Mesenchymal stem cell (in vitro differentiated cells and primary cell): ENCODE measurements around the gene COL4A2.

Source experiments
- DNase-seq: peaks from one replicate; pipeline ENCODE4 v3.0.0-alpha.2; 2013
- H2AFZ ChIP-seq: one replicate; pipeline ENCODE4 v1.6.1; 2013; ENCODE audit warnings: low read depth, mild to moderate bottlenecking, control low read depth, inconsistent platforms, low read length, moderate library complexity
- H2AK5ac ChIP-seq: 2 replicates; pipeline ENCODE4 v1.6.1; 2013; ENCODE audit warnings: low read length, moderate library complexity, mild to moderate bottlenecking, inconsistent platforms; ENCODE audit not compliant: severe bottlenecking
- H2BK120ac ChIP-seq: one replicate; pipeline ENCODE4 v1.6.1; 2013; ENCODE audit warnings: low read depth, mild to moderate bottlenecking, inconsistent platforms, low read length, moderate library complexity
- H2BK12ac ChIP-seq, 2 experiments: one replicate each; pipeline ENCODE4 v1.6.1; 2013; ENCODE audit warnings: inconsistent platforms in 2 of 2, low read length in 2 of 2, mild to moderate bottlenecking in 2 of 2, moderate library complexity in 2 of 2, control low read depth in 1 of 2
- H2BK15ac ChIP-seq: one replicate; pipeline ENCODE4 v1.6.1; 2013; ENCODE audit warnings: mild to moderate bottlenecking, low read depth, inconsistent platforms; ENCODE audit not compliant: poor library complexity, severe bottlenecking
- H2BK5ac ChIP-seq: 2 replicates; pipeline ENCODE4 v1.6.1; 2013; ENCODE audit warnings: low read depth, mild to moderate bottlenecking, low read length, control low read depth, inconsistent platforms; ENCODE audit not compliant: poor library complexity, severe bottlenecking
- H3K14ac ChIP-seq, 2 experiments: one replicate each; pipeline ENCODE4 v1.6.1; 2013; ENCODE audit warnings: inconsistent platforms in 2 of 2, low read length in 2 of 2, control low read depth in 1 of 2, mild to moderate bottlenecking in 1 of 2, moderate library complexity in 1 of 2
- H3K18ac ChIP-seq, 2 experiments: one replicate each; pipeline ENCODE4 v1.6.1; 2013; ENCODE audit warnings: inconsistent platforms in 2 of 2, low read length in 2 of 2, control low read depth in 1 of 2, low read depth in 1 of 2, mild to moderate bottlenecking in 1 of 2
- H3K23ac ChIP-seq, 2 experiments: one replicate each; pipeline ENCODE4 v1.6.1; 2013; ENCODE audit warnings: inconsistent platforms in 2 of 2, low read length in 2 of 2, mild to moderate bottlenecking in 2 of 2, moderate library complexity in 2 of 2, control low read depth in 1 of 2
- H3K27ac ChIP-seq: 2 replicates; pipeline ENCODE4 v1.5.1; 2013; ENCODE audit warnings: mild to moderate bottlenecking, moderate library complexity, low read length, control low read depth, inconsistent platforms; ENCODE audit not compliant: poor library complexity, severe bottlenecking
- H3K27me3 ChIP-seq, 2 experiments: 2 replicates each; pipeline versions ENCODE4 v1.6.1 to v1.7.0; 2013; ENCODE audit warnings: low read length in 2 of 2, mild to moderate bottlenecking in 2 of 2, moderate library complexity in 2 of 2, control low read depth in 1 of 2, inconsistent platforms in 1 of 2; ENCODE audit not compliant: control insufficient read depth in 1 of 2, insufficient read depth in 1 of 2
- H3K36me3 ChIP-seq, 2 experiments: 2 replicates each; pipeline versions ENCODE4 v1.6.1 to v1.7.0; 2013; ENCODE audit warnings: low read length in 2 of 2, control low read depth in 1 of 2, inconsistent platforms in 1 of 2, low read depth in 1 of 2, mild to moderate bottlenecking in 1 of 2; ENCODE audit not compliant: insufficient read depth in 2 of 2, control insufficient read depth in 1 of 2
- H3K4ac ChIP-seq, 2 experiments: one replicate each; pipeline ENCODE4 v1.6.1; 2013; ENCODE audit warnings: inconsistent platforms in 2 of 2, low read length in 2 of 2, mild to moderate bottlenecking in 2 of 2, moderate library complexity in 2 of 2, control low read depth in 1 of 2, low read depth in 1 of 2
- H3K4me1 ChIP-seq: 2 replicates; pipeline ENCODE4 v1.6.1; 2013; ENCODE audit warnings: low read depth, low read length, control low read depth; ENCODE audit not compliant: control insufficient read depth, insufficient read depth
- H3K4me2 ChIP-seq: 2 replicates; pipeline ENCODE4 v1.6.1; 2013; ENCODE audit warnings: low read length, mild to moderate bottlenecking, inconsistent platforms; ENCODE audit not compliant: poor library complexity, severe bottlenecking
- H3K4me3 ChIP-seq, 2 experiments: 2 replicates each; pipeline versions ENCODE4 v1.5.1 to v1.7.0; 2013; ENCODE audit warnings: low read length in 2 of 2, mild to moderate bottlenecking in 2 of 2, control low read depth in 1 of 2, low read depth in 1 of 2; ENCODE audit not compliant: insufficient read depth in 1 of 2
- H3K79me1 ChIP-seq: replicated peaks from 2 replicates; pipeline ENCODE4 v1.6.1; 2013; ENCODE audit warnings: mild to moderate bottlenecking, control low read depth, low read length, inconsistent platforms; ENCODE audit not compliant: poor library complexity, severe bottlenecking
- H3K9ac ChIP-seq: 2 replicates; pipeline ENCODE4 v1.7.0; 2013; ENCODE audit warnings: mild to moderate bottlenecking, low read length, moderate library complexity
- H3K9me3 ChIP-seq: 2 replicates; pipeline ENCODE4 v1.7.0; 2013; ENCODE audit warnings: mild to moderate bottlenecking, low read length; ENCODE audit not compliant: control insufficient read depth
- H4K8ac ChIP-seq: one replicate; pipeline ENCODE4 v1.6.1; 2013; ENCODE audit warnings: inconsistent platforms, mild to moderate bottlenecking, low read length, moderate library complexity
- H4K91ac ChIP-seq: one replicate; pipeline ENCODE4 v1.6.1; 2013; ENCODE audit warnings: mild to moderate bottlenecking, low read length, inconsistent platforms
- WGBS: methylation state at CpG from one replicate; pipeline ENCODE4 v1.1.7; 2013; ENCODE audit warnings: mixed read lengths; 5-methylcytosine and 5-hydroxymethylcytosine counted together

COL4A2 gene

DNA sequence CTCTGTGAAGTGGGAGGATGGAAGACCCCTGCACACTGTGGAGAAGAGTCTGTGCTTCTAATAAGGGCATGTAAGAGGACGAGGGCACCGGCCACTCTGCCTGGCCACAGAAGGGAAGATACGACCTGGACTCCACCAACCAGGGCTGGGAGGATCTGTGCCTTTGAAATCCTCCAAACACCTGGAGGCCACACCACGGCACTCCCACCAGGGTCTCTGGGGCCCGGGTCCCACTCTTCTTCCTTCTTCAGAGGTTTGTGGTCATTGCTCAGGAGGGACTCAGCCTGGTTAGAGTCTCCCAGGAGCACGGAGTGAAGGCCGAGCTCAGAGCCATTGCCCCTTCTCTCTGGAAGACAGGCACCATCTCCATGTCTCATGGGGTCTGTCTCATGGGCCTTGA lies 212.4 kb downstream of the COL4A2 start:
- H2BK12ac ChIP-seq: no peak overlapping the region
- H2AFZ ChIP-seq: no peak overlapping the region
- 94% methylated on average over 7 of the region's 7 CpGs for WGBS

DNA sequence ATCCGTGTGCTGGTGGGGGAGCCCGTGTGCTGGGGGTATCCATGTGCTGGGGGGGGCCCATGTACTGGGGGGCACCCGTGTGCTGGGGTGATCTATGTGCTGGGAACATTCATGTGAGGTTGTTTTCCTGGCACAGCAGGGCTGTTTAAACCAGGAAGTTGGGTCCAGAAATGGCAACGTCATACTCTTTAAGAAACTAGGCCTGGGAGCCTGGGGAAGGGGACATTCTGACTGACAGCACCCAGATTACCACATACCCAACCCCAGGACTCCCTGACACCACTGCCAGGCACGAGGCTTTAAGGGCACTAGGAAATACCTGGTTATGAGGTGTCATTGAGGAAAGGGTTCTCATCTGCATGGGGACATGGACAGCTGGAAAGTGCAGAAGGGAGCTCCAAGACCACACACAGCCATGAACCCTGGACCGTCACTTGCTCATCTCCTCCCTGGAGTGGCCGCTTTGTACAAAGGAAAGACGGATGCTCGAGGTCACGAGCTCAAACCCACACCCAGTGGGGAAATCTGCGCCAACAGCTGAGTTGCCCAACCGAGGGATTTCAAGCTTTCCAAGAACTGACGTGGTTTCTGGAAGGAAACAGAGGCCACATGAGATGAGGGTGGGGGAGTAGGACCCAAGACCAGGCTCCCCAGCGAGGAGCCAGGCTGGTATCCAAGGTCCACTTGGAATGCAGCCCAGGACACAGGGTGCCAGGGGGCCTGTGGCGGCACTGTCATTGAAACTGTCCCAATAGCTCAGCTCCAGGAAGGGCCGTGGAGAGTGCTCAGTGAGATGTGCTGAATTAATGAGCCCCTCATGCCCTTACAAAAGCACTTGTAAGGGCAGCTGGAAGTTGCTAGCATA lies 213.6 kb downstream of the COL4A2 start:
- H3K23ac ChIP-seq: no peak overlapping the region
- H3K18ac ChIP-seq: no peak overlapping the region
- no peak overlapping the region for H2BK15ac ChIP-seq
- H4K91ac ChIP-seq: no peak overlapping the region
- H4K8ac ChIP-seq: no peak overlapping the region
- H3K27me3 ChIP-seq: peaks cover 0 to 10% of the 10 kb centered on the region in 2 experiments
- 91% methylated on average over 15 of the region's 16 CpGs for WGBS
- H3K14ac ChIP-seq: no peak overlapping the region
- no peak overlapping the region for H2AK5ac ChIP-seq
- H3K9me3 ChIP-seq: no peaks in the 10 kb centered on the region
- no peak overlapping the region for H3K4me2 ChIP-seq
- no peak overlapping the region for H3K4me3 ChIP-seq
- H2BK120ac ChIP-seq: no peak overlapping the region
- peaks cover 15% of the 10 kb centered on the region for H3K4me1 ChIP-seq
- peaks cover 0 to 18% of the 10 kb centered on the region in 2 experiments for H3K36me3 ChIP-seq
- peak; percentile 45 for DNase-seq
- no peaks in the 10 kb centered on the region for H3K79me1 ChIP-seq
- H3K27ac ChIP-seq: no peak overlapping the region
- H3K9ac ChIP-seq: peak overlapping the region; percentile 36
- H2AFZ ChIP-seq: no peak overlapping the region
- H2BK12ac ChIP-seq: no peak overlapping the region
- H2BK5ac ChIP-seq: no peak overlapping the region
- no peak overlapping the region for H3K4ac ChIP-seq

More for the DNA sequence above, 212.4 kb downstream of the COL4A2 start:
- no peak overlapping the region for H2BK120ac ChIP-seq
- H2BK15ac ChIP-seq: no peak overlapping the region
- no peak overlapping the region for H3K4me3 ChIP-seq
- peaks cover 0 to 6% of the 10 kb centered on the region in 2 experiments for H3K27me3 ChIP-seq
- H3K4me1 ChIP-seq: peaks cover 9% of the 10 kb centered on the region
- no peaks in the 10 kb centered on the region for H3K9me3 ChIP-seq
- H3K23ac ChIP-seq: no peak overlapping the region
- H3K27ac ChIP-seq: no peak overlapping the region
- H3K79me1 ChIP-seq: no peaks in the 10 kb centered on the region
- no peak for DNase-seq
- H2BK5ac ChIP-seq: no peak overlapping the region
- peaks cover 3 to 27% of the 10 kb centered on the region in 2 experiments for H3K36me3 ChIP-seq
- no peak overlapping the region for H4K91ac ChIP-seq
- no peak overlapping the region for H4K8ac ChIP-seq
- no peak overlapping the region for H3K14ac ChIP-seq
- no peak overlapping the region for H3K4ac ChIP-seq
- no peak overlapping the region for H3K18ac ChIP-seq
- H3K4me2 ChIP-seq: no peak overlapping the region
- H3K9ac ChIP-seq: no peak overlapping the region
- H2AK5ac ChIP-seq: no peak overlapping the region

- Histone ChIP-seq H3K9ac (peak overlapping the region; percentile 28), H3K4ac (no peak overlapping the region), H3K9me3 (no peaks in the 10 kb centered on the region), H2AFZ (no peak overlapping the region), H3K4me1 (peaks cover 20% of the 10 kb centered on the region), H3K18ac (no peak overlapping the region), H2BK120ac (no peak overlapping the region), H3K4me3 (no peak overlapping the region), H3K79me1 (no peaks in the 10 kb centered on the region), H3K27ac (no peak overlapping the region), H4K91ac (no peak overlapping the region), H2BK15ac (no peak overlapping the region), H2BK5ac (no peak overlapping the region), H2BK12ac (no peak overlapping the region), H4K8ac (no peak overlapping the region), H3K36me3 (peaks cover 0 to 18% of the 10 kb centered on the region in 2 experiments), H3K4me2 (no peak overlapping the region), H2AK5ac (no peak overlapping the region), H3K14ac (no peak overlapping the region), H3K27me3 (peaks cover 0 to 10% of the 10 kb centered on the region in 2 experiments), H3K23ac (no peak overlapping the region)
- 95% methylated on average over 10 of the region's 10 CpGs for WGBS
- no peak for DNase-seq
These were observed 214.2 kb downstream of the COL4A2 start for GRCh38 chr13:110521296-110521680.

GRCh38 chr13:110521946-110522345 lies 214.9 kb downstream of the COL4A2 start:
- H3K9ac ChIP-seq: peak overlapping the region; percentile 28
- H3K4ac ChIP-seq: no peak overlapping the region
- no peak overlapping the region for H2AFZ ChIP-seq
- no peak overlapping the region for H2BK15ac ChIP-seq
- H2BK120ac ChIP-seq: no peak overlapping the region
- H4K91ac ChIP-seq: no peak overlapping the region
- H3K4me3 ChIP-seq: no peak overlapping the region
- no peak overlapping the region for H2AK5ac ChIP-seq
- no peak overlapping the region for H3K18ac ChIP-seq
- peaks cover 0 to 14% of the 10 kb centered on the region in 2 experiments for H3K36me3 ChIP-seq
- H2BK5ac ChIP-seq: no peak overlapping the region
- no peak overlapping the region for H4K8ac ChIP-seq
- peaks cover 0 to 12% of the 10 kb centered on the region in 2 experiments for H3K27me3 ChIP-seq
- H3K14ac ChIP-seq: peak overlapping the region in 1 of 2 experiments; percentile 22
- H3K9me3 ChIP-seq: no peaks in the 10 kb centered on the region
- H3K4me2 ChIP-seq: no peak overlapping the region
- no peak for DNase-seq
- H3K27ac ChIP-seq: no peak overlapping the region
- no peak overlapping the region for H2BK12ac ChIP-seq
- H3K4me1 ChIP-seq: peaks cover 18% of the 10 kb centered on the region
- WGBS: 80% methylated on average over 5 of the region's 7 CpGs
- H3K23ac ChIP-seq: no peak overlapping the region
- no peaks in the 10 kb centered on the region for H3K79me1 ChIP-seq
